ENCODE results near the gene ALOX15B. TPM values are rescaled to one million over a fixed set of nuclear protein-coding genes. Genes with fewer than 3 reads are reported as not detected.
"Not testable (repeated sequence)": the region's sequence is repeated elsewhere in the genome, so short reads cannot be mapped to it uniquely, and the experiment has no call there.

Gene ALOX15B
- total RNA-seq, 1 experiment from 2014 or later, result not detected

DNA sequence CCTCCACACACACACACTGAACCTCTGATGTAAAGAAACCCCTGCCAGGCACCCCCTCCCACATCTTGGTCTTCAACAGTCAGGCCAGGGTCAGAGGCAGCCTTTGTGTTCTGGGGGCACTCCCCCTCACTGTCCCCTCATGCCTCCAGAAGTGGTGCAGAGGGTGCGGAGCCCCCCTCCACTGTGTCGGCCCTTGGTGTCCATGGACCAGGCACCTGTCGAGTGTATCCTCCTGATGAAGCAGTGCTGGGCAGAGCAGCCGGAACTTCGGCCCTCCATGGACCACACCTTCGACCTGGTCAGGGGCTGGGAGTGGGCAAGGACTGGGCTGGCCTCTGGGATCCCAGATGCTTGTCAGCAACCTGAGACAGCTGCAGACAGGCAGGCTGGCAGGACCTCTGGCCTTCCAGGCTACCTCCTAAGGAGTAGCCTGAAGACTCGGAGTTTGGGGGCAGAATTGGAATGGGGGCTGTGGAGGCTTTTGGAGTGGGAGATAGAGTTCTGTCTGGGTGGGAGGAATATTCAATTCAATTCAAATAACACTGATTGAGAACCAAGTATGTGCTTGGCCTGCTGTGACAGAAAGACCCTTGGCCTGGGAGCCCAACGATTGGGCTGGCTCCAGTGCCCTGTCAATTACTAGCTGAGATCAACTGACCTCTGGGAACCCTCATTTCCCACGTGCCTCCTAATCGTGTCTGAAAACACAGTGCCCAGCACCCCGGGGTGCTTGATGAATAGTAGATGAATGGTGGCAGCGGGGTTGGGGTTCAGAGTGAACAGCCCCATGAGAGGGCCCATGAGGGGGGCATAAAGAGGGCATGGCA lies 24.9 kb upstream of the ALOX15B start:
- DNase-seq (ENCODE audit: low spot score), result no peak

- no peak for DNase-seq (ENCODE audit: low spot score)
Observed at GRCh38 chr17:8014558-8014850, 24.4 kb upstream of the ALOX15B start.

- no peak for DNase-seq (ENCODE audit: low spot score)
Observed at GRCh38 chr17:8015236-8015956, 23.5 kb upstream of the ALOX15B start.

DNA sequence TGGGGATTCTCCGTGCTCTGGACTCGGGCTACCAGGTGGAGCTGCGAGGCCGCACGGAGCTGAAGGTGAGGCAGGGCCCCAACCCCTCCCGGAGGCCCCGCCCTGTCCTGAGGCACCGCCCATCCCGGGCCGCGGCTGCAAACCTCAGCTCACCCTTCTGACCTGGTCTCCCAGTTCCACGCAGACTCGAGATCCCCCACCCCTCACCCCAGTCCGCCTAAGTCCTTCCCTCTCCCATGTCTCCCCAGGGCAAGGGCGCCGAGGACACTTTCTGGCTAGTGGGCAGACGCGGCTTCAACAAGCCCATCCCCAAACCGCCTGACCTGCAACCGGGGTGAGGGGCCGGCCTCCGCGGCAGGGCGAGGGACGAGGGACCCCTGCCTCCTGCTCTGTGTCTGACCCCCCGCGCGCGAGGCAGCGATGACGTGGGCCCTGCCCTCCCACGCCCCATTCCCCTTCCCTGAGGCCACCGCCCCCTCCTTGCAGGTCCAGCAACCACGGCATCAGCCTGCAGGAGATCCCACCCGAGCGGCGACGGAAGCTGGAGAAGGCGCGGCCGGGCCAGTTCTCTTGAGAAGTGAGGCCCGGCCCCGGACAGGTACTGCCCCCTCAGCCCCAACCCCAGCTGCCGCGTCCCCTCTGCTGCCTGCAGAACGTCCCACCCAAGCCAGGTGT lies 22.8 kb upstream of the ALOX15B start:
- DNase-seq (ENCODE audit: low spot score), result no peak

DNA sequence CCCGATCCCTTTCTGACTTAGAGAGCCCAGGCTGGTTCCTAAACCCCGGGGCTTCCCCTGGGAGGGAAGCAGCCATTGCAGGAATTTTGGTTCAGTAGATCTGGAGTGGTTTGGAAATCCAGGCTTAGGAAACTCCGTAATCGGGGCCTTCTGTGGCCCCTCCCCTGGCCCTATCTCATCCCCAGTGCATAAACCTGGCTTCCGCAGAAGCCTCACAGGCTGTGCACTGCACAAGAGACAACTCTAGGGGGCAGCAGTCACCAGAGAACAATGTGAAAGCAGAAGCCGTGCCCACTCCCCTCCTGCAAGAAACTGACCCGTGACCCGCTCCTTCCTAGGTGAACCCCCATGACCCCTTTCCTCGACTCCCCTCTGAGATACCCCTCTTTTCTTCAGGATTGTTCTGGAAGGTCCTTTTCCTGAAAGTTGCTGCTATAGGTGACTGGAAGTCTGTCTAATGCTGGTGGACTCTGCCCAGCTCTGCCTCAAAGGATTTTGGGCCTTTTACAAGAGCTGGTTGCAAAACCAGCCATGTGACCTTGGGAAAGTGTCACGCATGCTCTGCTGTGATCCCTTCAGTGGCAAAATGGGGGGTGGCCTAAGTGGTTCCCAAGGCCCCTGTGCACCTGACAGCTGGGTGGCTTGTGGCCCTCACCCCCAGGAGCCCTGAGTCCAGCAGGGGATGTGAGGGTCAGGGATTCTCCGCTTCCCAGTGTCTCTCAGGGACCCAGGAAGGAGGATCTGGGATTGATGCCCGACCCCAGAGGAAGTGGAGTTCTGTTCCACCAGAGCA lies 22.0 kb upstream of the ALOX15B start:
- no peak for DNase-seq (ENCODE audit: low spot score)

- no peak for DNase-seq (ENCODE audit: low spot score)
Observed at GRCh38 chr17:8018436-8018835, 20.4 kb upstream of the ALOX15B start.

DNA sequence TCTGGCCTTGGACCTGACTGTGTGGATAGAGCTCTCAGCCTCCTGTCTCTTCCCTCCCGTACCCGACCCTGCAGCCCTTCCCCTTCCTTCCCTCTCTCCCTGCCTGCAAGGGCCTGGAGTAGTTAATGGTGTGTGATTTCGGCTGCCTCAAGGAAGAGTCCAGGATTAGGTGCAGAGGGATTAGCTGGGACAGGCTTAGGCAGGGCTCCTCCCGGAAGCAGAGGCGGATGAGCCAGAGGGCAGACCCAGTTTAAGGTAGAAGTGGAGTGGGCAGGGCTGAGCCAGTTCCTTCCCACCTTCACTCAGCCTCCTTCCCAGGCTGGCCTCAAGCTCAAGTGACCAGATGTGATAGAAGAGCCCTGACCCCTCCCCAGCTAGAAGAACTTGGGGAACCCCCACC lies 19.7 kb upstream of the ALOX15B start:
- DNase-seq (ENCODE audit: low spot score), result no peak

DNA sequence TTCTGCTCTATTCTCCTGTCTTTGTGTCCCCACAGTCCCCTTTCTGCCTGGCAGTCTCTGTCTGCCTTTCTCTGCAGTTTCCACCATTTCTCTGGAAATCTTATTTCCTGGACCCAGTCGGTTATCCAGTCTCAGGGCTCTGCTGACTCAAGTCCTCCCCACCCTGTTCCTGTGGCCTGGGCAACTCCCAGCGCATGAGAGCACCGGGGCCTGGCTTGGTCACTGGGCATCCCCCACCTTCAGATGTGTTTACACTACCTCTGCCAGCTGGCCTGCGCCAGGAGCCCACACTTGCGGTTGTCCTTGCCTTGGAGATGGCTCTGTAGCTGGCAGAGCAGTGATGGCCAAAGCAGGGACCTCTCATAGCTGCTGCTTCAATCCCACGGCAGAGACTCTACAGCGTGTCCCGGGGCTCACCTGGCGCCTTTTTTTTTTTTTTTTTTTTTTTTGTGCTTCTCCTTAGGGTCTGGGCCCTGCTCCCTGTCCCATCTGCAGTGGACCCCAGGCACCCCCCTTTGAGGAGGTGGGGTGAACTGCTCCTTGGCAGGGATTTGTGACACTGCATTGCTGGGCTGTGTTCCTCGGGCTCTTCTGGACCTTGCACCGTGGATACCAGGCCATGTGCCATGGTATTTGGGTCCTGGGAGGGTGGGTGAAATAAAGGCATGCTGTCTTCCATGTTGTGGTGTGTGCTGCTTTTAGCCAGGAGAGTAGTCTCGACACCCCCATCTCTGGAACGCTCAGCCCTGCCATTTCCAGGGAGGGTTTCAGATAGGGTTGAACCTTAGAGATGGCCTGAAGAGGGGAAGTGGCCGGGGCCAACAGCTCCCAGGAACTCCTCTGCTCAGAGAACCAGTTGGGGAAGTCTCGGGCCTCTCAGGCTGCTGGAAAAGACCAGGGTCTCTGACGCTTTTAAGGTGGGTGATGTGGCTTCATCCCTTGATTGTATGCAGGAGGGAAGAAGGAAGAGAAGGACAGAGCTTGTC lies 18.9 kb upstream of the ALOX15B start:
- no peak for DNase-seq (ENCODE audit: low spot score)

GRCh38 chr17:8020776-8021564 lies 17.9 kb upstream of the ALOX15B start:
- no peak for DNase-seq (ENCODE audit: low spot score)

DNA sequence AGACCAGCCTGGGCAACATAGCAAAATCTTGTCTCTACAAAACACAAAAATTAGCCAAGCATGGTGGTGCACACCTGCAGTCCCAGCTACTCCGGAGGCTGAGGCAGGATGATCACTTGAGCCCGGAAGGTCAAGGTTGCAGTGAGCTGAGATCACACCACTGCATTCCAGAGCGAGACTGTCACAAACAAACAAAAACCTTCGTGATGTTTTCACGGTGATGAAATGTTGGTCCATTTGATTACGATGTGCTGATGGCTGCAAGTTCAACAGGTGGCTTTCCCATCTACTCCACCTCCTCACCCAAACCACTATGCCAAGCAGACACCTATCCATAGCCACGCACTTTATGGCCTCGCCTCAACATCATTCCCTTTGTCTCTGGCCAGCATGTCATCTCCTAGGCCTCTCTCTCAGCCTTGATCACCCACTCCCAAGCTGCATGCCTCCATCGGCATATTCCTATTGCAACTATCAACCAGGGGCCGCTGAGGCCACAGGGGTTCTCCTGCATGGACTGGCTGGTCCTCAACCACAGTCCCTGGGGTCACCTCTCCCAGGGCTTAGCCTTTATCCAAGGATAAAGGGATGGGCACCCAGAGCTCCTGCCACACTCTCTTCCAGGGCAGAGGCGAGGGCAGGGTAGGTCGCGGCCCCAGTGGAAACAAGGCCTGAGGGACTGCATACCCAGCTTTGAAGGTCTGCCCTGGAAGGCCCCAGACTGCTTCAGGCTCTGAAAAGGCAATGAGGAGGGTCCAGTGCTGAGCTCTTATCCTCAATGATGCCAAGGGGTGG lies 17.1 kb upstream of the ALOX15B start:
- no peak for DNase-seq (ENCODE audit: low spot score)

DNA sequence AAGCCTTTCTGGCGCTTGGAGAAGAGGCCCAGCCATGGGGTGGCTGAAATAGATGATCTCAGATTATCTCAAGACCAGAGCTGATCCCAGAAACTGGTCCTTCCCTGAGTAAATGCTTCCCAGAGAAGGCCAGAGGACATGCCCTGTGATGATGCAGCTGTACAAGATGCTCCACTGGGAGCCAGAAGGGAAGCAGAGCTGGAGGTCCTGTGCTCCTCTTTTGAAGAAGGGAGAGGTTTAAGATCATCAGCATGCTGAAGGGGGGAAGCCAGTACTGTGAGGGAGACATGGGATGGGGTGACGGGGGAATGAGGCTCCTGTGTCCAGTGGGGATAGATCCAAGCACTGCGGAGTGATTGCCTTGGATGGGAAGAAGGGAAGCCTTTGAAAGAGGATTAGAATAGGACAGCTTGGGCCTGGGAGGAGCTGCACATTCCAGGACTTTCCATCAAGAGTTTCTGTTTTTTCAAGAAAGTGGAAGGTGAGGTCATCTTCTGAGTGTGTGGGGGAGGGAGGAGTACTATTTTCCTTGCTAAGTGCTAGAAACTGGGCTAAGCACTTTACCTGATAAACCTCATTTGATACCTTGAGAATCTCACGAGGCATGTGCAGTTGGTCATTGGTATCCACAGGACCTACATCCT lies 16.4 kb upstream of the ALOX15B start:
- no peak for DNase-seq (ENCODE audit: low spot score)

DNA sequence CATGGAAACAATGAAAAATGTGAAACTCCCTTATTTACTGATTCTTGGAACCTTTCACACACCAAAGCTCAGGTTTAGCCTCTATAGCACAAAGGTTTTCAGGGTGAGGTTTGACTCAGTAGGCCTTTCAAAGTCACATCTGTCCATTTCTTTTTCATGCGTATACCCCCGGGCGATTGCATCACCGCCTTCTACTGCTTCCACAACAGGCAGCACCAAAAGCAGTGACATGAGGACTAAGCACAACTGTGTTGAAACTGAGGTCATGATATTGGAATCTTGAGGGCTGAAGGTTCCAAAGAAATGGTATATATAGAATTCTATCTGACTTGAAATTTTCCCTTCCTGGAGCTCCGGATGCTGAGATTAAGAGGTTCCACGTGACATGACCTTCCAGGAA lies 14.7 kb upstream of the ALOX15B start:
- not testable (repeated sequence) for DNase-seq (ENCODE audit: low spot score)

DNA sequence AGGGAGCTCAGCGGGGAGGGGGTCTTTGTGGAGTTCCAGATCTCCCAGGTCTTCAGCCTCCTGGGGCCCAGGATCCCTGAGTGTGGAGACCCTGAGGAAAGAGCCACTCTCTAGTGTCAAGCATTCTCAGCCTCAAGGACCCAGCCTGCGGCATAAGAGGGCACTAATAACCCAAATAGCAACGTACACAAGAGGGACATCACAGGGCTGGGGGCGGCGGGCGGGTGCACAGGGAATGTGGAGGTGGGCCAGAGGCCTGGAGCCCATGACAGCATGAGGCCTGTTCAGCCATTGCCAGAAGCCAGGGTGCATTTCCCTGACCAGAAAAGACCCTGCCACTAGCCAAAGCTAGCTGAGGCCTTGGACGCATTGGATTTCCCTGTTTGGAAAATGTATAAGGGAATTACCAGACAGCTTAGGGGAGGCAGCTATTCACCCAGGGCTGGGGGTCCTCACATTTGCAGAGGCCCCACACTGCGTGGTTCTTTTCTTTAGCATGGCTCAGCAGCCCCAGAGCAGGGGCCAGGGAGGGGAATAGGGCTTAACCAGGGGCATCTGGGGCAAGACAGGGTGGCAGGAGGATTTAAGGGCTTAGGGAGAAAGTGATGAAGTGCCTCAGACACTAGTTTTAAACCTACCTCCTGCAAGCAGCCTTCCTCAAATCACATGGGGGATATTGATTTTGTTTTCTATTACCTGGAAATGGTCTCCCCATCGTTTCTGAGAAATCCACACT lies 13.5 kb upstream of the ALOX15B start:
- DNase-seq (ENCODE audit: low spot score), result no peak

GRCh38 chr17:8029121-8029520 lies 9.7 kb upstream of the ALOX15B start:
- no peak for DNase-seq (ENCODE audit: low spot score)

- no peak for DNase-seq (ENCODE audit: low spot score)
Observed at GRCh38 chr17:8031261-8031661, 7.6 kb upstream of the ALOX15B start.

DNA sequence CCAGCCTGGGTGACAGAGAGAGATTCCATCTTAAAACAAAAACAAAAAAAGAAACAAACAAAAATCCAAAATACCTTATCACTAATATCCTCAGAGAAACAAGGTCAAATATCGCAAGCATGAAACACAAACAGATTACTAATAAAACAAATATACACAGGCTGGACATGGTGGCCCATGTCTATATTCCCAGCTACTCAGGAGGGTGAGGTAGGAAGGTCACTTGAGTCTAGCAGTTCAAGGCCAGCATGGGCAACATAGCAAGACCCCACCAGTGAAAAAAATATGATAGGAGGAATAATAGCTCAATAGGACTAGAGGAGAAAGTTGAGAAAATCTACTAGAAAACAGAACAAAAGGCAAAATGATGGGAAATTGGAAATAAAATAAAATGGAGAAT lies 6.9 kb upstream of the ALOX15B start:
- DNase-seq (ENCODE audit: low spot score), result no peak

- no peak for DNase-seq (ENCODE audit: low spot score)
Observed at GRCh38 chr17:8032442-8032841, 6.4 kb upstream of the ALOX15B start.
